Ascending aorta (tissue), 2 donors: ENCODE results near the gene ZNF746. TPM values are rescaled to one million over a fixed set of nuclear protein-coding genes. Genes with fewer than 3 reads are reported as not detected.

Source experiments
- DNase-seq, 2 donors: peaks; one replicate each; pipeline ENCODE4 v3.0.0-alpha.2; 2019; ENCODE audit warnings: low spot score in 2 of 2
- H3K27ac ChIP-seq, 2 donors: fragments of 200-600 bp; sonication (generic); one replicate each; pipeline ENCODE4 v1.5.1; 2016 to 2017; ENCODE audit warnings: mild to moderate bottlenecking in 1 of 2
- H3K27me3 ChIP-seq: fragments of 200-600 bp; sonication (generic); one replicate; pipeline ENCODE4 v1.5.1; 2017
- H3K36me3 ChIP-seq, 2 donors: fragments of 200-600 bp; sonication (generic); one replicate each; pipeline ENCODE4 v1.5.1; 2016
- H3K4me1 ChIP-seq, 2 donors: fragments of 200-600 bp; sonication (generic); one replicate each; pipeline ENCODE4 v1.5.1; 2016 to 2017; ENCODE audit warnings: mild to moderate bottlenecking in 1 of 2
- H3K4me3 ChIP-seq, 2 donors: fragments of 200-600 bp; sonication (generic); one replicate each; pipeline ENCODE4 v1.5.1; 2016 to 2017; ENCODE audit warnings: mild to moderate bottlenecking in 1 of 2
- H3K9me3 ChIP-seq, 2 donors: fragments of 200-600 bp; sonication (generic); one replicate each; pipeline ENCODE4 v1.5.1; 2016
- CTCF ChIP-seq, 3 experiments: fragments of 200-600 bp in 2 of 3; fragments of 450-650 bp in 1 of 3; sonication (generic) in 2 of 3; IDR thresholded peaks; one replicate each; pipeline ENCODE4 v1.5.1; 2016 to 2019; ENCODE audit warnings: antibody characterized with exemption in 3 of 3, mild to moderate bottlenecking in 1 of 3, moderate library complexity in 1 of 3
- intact Hi-C: fragments of 100-400 bp; cut with DNase I; formaldehyde crosslinking; loops from one replicate; pipeline ENCODE4 v1.15.1; 2023
- total RNA-seq: library from RNA; depleted of rRNA; stranded (reverse); fragments of >200 nt; gene quantifications from one replicate; pipeline ENCODE4 v1.1.0, GENCODE V29; 2016

Gene ZNF746
- total RNA-seq, 1 donor from 2014 or later: 27.5 TPM

GRCh38 chr7:149505551-149505950 lies 7.9 kb upstream of the ZNF746 start:
- Histone ChIP-seq H3K4me3 (no peak overlapping the region), H3K36me3 (no peaks in the 10 kb centered on the region), H3K4me1 (no peaks in the 10 kb centered on the region), H3K9me3 (peaks cover 11 to 21% of the 10 kb centered on the region in 2 donors), H3K27ac (no peak overlapping the region), H3K27me3 (no peaks in the 10 kb centered on the region)
- DNase-seq: no peak
- no peak for TF ChIP-seq CTCF (IDR thresholded peaks at IDR 0.05)
- intact Hi-C loops: no loop called here

- intact Hi-C loops: no loop called here
- H3K4me3 ChIP-seq: no peak overlapping the region
- H3K27me3 ChIP-seq: no peaks in the 10 kb centered on the region
- H3K9me3 ChIP-seq: peaks cover 0 to 7% of the 10 kb centered on the region in 2 donors
- H3K36me3 ChIP-seq: no peaks in the 10 kb centered on the region
- H3K27ac ChIP-seq: no peak overlapping the region
- no peaks in the 10 kb centered on the region for H3K4me1 ChIP-seq
- DNase-seq: no peak
- no peak for TF ChIP-seq CTCF (IDR thresholded peaks at IDR 0.05)
Measured at GRCh38 chr7:149501651-149502050, 4.0 kb upstream of the ZNF746 start.

GRCh38 chr7:149500910-149501309 lies 3.3 kb upstream of the ZNF746 start:
- H3K27me3 ChIP-seq: no peaks in the 10 kb centered on the region
- no peak for TF ChIP-seq CTCF (IDR thresholded peaks at IDR 0.05)
- H3K9me3 ChIP-seq: peaks cover 0 to 7% of the 10 kb centered on the region in 2 donors
- H3K27ac ChIP-seq: no peak overlapping the region
- H3K4me3 ChIP-seq: no peak overlapping the region
- intact Hi-C loops: no loop called here
- DNase-seq: no peak
- peaks cover 2 to 3% of the 10 kb centered on the region in 2 donors for H3K4me1 ChIP-seq
- no peaks in the 10 kb centered on the region for H3K36me3 ChIP-seq

- no peak for DNase-seq
- Histone ChIP-seq H3K27me3 (no peaks in the 10 kb centered on the region), H3K36me3 (no peaks in the 10 kb centered on the region), H3K9me3 (peaks cover 0 to 5% of the 10 kb centered on the region in 2 donors), H3K27ac (no peak overlapping the region), H3K4me1 (peaks cover 6 to 9% of the 10 kb centered on the region in 2 donors), H3K4me3 (no peak overlapping the region)
- intact Hi-C loops: no loop called here
- no peak for TF ChIP-seq CTCF (IDR thresholded peaks at IDR 0.05)
Measured at GRCh38 chr7:149500201-149500600, 2.6 kb upstream of the ZNF746 start.

- Histone ChIP-seq H3K36me3 (peaks cover 3 to 6% of the 10 kb centered on the region in 2 donors), H3K27me3 (no peaks in the 10 kb centered on the region), H3K4me3 (no peak overlapping the region), H3K9me3 (no peaks in the 10 kb centered on the region), H3K4me1 (peaks cover 6 to 11% of the 10 kb centered on the region in 2 donors), H3K27ac (no peak overlapping the region)
- no peak for TF ChIP-seq CTCF (IDR thresholded peaks at IDR 0.05)
- intact Hi-C loops: loop anchor here (2.0 to 10.0 kb wide), 5 partner anchors 126 to 338 kb away; partner anchors contain the start of genes ZNF212, ZNF783 and ZNF862
- DNase-seq: no peak
Measured at GRCh38 chr7:149498811-149499210, 1.2 kb upstream of the ZNF746 start.
